Activated naive CD4-positive, alpha-beta T cell treated with anti-CD3 and anti-CD28 coated beads, Interleukin-2, amount 50 U/mL, for 24 hours (primary cell): ENCODE data around the gene HIVEP1.

Experiments
- H3K27ac Mint-ChIP-seq: one replicate; pipeline ENCODE4 v1.8.0; 2021; ENCODE audit warnings: mild to moderate bottlenecking, mixed read lengths
- H3K27me3 Mint-ChIP-seq: one replicate; pipeline ENCODE4 v1.8.0; 2021; ENCODE audit warnings: mixed read lengths
- H3K36me3 Mint-ChIP-seq: one replicate; pipeline ENCODE4 v1.8.0; 2021; ENCODE audit warnings: mixed read lengths
- H3K4me1 Mint-ChIP-seq: one replicate; pipeline ENCODE4 v1.8.0; 2021; ENCODE audit warnings: mixed read lengths
- H3K4me3 Mint-ChIP-seq: one replicate; pipeline ENCODE4 v1.8.0; 2021; ENCODE audit warnings: mild to moderate bottlenecking, mixed read lengths
- H3K9me3 Mint-ChIP-seq: one replicate; pipeline ENCODE4 v1.8.0; 2021; ENCODE audit warnings: mixed read lengths

Gene HIVEP1

GRCh38 chr6:12075067-12075563, 63.0 kb downstream of the HIVEP1 start:
- Mint-ChIP-seq H3K27ac (peak overlapping the region; percentile 42), H3K36me3 (peaks cover 4% of the 10 kb centered on the region), H3K4me3 (peak overlapping the region; percentile 17), H3K27me3 (no peaks in the 10 kb centered on the region), H3K9me3 (no peaks in the 10 kb centered on the region), H3K4me1 (peaks cover 72% of the 10 kb centered on the region)

GRCh38 chr6:12077021-12077710, 65.1 kb downstream of the HIVEP1 start:
- Mint-ChIP-seq H3K27me3 (no peaks in the 10 kb centered on the region), H3K4me1 (peaks cover 77% of the 10 kb centered on the region), H3K9me3 (no peaks in the 10 kb centered on the region), H3K27ac (no peak overlapping the region), H3K36me3 (peaks cover 5% of the 10 kb centered on the region), H3K4me3 (no peak overlapping the region)

- Mint-ChIP-seq H3K27ac (no peak overlapping the region), H3K36me3 (peaks cover 5% of the 10 kb centered on the region), H3K4me3 (no peak overlapping the region), H3K4me1 (peaks cover 76% of the 10 kb centered on the region), H3K27me3 (no peaks in the 10 kb centered on the region), H3K9me3 (no peaks in the 10 kb centered on the region)
Observed at GRCh38 chr6:12078014-12078413, 65.9 kb downstream of the HIVEP1 start.

GRCh38 chr6:12081771-12082170, 69.7 kb downstream of the HIVEP1 start:
- H3K36me3 Mint-ChIP-seq = peaks cover 2% of the 10 kb centered on the region
- peaks cover 79% of the 10 kb centered on the region for H3K4me1 Mint-ChIP-seq
- no peaks in the 10 kb centered on the region for H3K27me3 Mint-ChIP-seq
- H3K4me3 Mint-ChIP-seq = no peak overlapping the region
- H3K9me3 Mint-ChIP-seq = no peaks in the 10 kb centered on the region
- H3K27ac Mint-ChIP-seq = peak overlapping the region; percentile 20

- Mint-ChIP-seq H3K36me3 (peaks cover 2% of the 10 kb centered on the region), H3K4me1 (peaks cover 78% of the 10 kb centered on the region), H3K4me3 (no peak overlapping the region), H3K27me3 (no peaks in the 10 kb centered on the region), H3K27ac (no peak overlapping the region), H3K9me3 (no peaks in the 10 kb centered on the region)
Observed at GRCh38 chr6:12082368-12082767, 70.3 kb downstream of the HIVEP1 start.

- peaks cover 76% of the 10 kb centered on the region for H3K4me1 Mint-ChIP-seq
- H3K9me3 Mint-ChIP-seq = no peaks in the 10 kb centered on the region
- H3K4me3 Mint-ChIP-seq = no peak overlapping the region
- no peak overlapping the region for H3K27ac Mint-ChIP-seq
- peaks cover 2% of the 10 kb centered on the region for H3K36me3 Mint-ChIP-seq
- no peaks in the 10 kb centered on the region for H3K27me3 Mint-ChIP-seq
Observed at GRCh38 chr6:12083302-12083701, 71.2 kb downstream of the HIVEP1 start.

- H3K4me3 Mint-ChIP-seq = no peak overlapping the region
- peaks cover 80% of the 10 kb centered on the region for H3K4me1 Mint-ChIP-seq
- H3K36me3 Mint-ChIP-seq = peaks cover 2% of the 10 kb centered on the region
- H3K9me3 Mint-ChIP-seq = no peaks in the 10 kb centered on the region
- no peaks in the 10 kb centered on the region for H3K27me3 Mint-ChIP-seq
- no peak overlapping the region for H3K27ac Mint-ChIP-seq
Observed at GRCh38 chr6:12083763-12084162, 71.7 kb downstream of the HIVEP1 start.

- peaks cover 2% of the 10 kb centered on the region for H3K36me3 Mint-ChIP-seq
- H3K4me3 Mint-ChIP-seq = no peak overlapping the region
- H3K27me3 Mint-ChIP-seq = no peaks in the 10 kb centered on the region
- H3K27ac Mint-ChIP-seq = peak overlapping the region; percentile 65
- peaks cover 76% of the 10 kb centered on the region for H3K4me1 Mint-ChIP-seq
- H3K9me3 Mint-ChIP-seq = no peaks in the 10 kb centered on the region
Observed at GRCh38 chr6:12084681-12085080, 72.6 kb downstream of the HIVEP1 start.

- peaks cover 48% of the 10 kb centered on the region for H3K4me1 Mint-ChIP-seq
- H3K27ac Mint-ChIP-seq = no peak overlapping the region
Observed at GRCh38 chr6:12088531-12088930, 76.4 kb downstream of the HIVEP1 start.

GRCh38 chr6:12090714-12091113, 78.6 kb downstream of the HIVEP1 start:
- no peak overlapping the region for H3K27ac Mint-ChIP-seq
- H3K36me3 Mint-ChIP-seq = peaks cover 20% of the 10 kb centered on the region
- no peaks in the 10 kb centered on the region for H3K9me3 Mint-ChIP-seq
- H3K4me1 Mint-ChIP-seq = peaks cover 42% of the 10 kb centered on the region
- no peaks in the 10 kb centered on the region for H3K27me3 Mint-ChIP-seq
- H3K4me3 Mint-ChIP-seq = no peak overlapping the region

More at GRCh38 chr6:12088531-12088930, 76.4 kb downstream of the HIVEP1 start:
- peaks cover 16% of the 10 kb centered on the region for H3K36me3 Mint-ChIP-seq
- no peak overlapping the region for H3K4me3 Mint-ChIP-seq
- H3K27me3 Mint-ChIP-seq = no peaks in the 10 kb centered on the region
- H3K9me3 Mint-ChIP-seq = no peaks in the 10 kb centered on the region

- Mint-ChIP-seq H3K9me3 (no peaks in the 10 kb centered on the region), H3K4me1 (peaks cover 43% of the 10 kb centered on the region), H3K4me3 (no peak overlapping the region), H3K36me3 (peaks cover 21% of the 10 kb centered on the region), H3K27me3 (no peaks in the 10 kb centered on the region), H3K27ac (no peak overlapping the region)
Observed at GRCh38 chr6:12092762-12093161, 80.7 kb downstream of the HIVEP1 start.

- Mint-ChIP-seq H3K27ac (no peak overlapping the region), H3K36me3 (peaks cover 27% of the 10 kb centered on the region), H3K9me3 (no peaks in the 10 kb centered on the region), H3K4me3 (no peak overlapping the region), H3K27me3 (no peaks in the 10 kb centered on the region), H3K4me1 (peaks cover 49% of the 10 kb centered on the region)
Observed at GRCh38 chr6:12094689-12095088, 82.6 kb downstream of the HIVEP1 start.

- peaks cover 59% of the 10 kb centered on the region for H3K4me1 Mint-ChIP-seq
- H3K4me3 Mint-ChIP-seq = no peak overlapping the region
Observed at GRCh38 chr6:12096342-12096741, 84.2 kb downstream of the HIVEP1 start.

GRCh38 chr6:12097791-12098190, 85.7 kb downstream of the HIVEP1 start:
- peaks cover 14% of the 10 kb centered on the region for H3K36me3 Mint-ChIP-seq
- no peak overlapping the region for H3K27ac Mint-ChIP-seq
- H3K27me3 Mint-ChIP-seq = no peaks in the 10 kb centered on the region
- peaks cover 72% of the 10 kb centered on the region for H3K4me1 Mint-ChIP-seq
- H3K9me3 Mint-ChIP-seq = no peaks in the 10 kb centered on the region
- no peak overlapping the region for H3K4me3 Mint-ChIP-seq

More at GRCh38 chr6:12096342-12096741, 84.2 kb downstream of the HIVEP1 start:
- H3K9me3 Mint-ChIP-seq = no peaks in the 10 kb centered on the region
- H3K27me3 Mint-ChIP-seq = no peaks in the 10 kb centered on the region
- no peak overlapping the region for H3K27ac Mint-ChIP-seq
- peaks cover 22% of the 10 kb centered on the region for H3K36me3 Mint-ChIP-seq

GRCh38 chr6:12099623-12100338, 87.7 kb downstream of the HIVEP1 start:
- no peak overlapping the region for H3K4me3 Mint-ChIP-seq
- H3K9me3 Mint-ChIP-seq = no peaks in the 10 kb centered on the region
- H3K27me3 Mint-ChIP-seq = no peaks in the 10 kb centered on the region
- peaks cover 12% of the 10 kb centered on the region for H3K36me3 Mint-ChIP-seq
- H3K4me1 Mint-ChIP-seq = peaks cover 75% of the 10 kb centered on the region
- peak overlapping the region; percentile 32 for H3K27ac Mint-ChIP-seq

GRCh38 chr6:12101048-12101447, 88.9 kb downstream of the HIVEP1 start:
- Mint-ChIP-seq H3K4me1 (peaks cover 67% of the 10 kb centered on the region), H3K36me3 (peaks cover 10% of the 10 kb centered on the region), H3K27ac (no peak overlapping the region), H3K9me3 (no peaks in the 10 kb centered on the region), H3K4me3 (no peak overlapping the region), H3K27me3 (no peaks in the 10 kb centered on the region)
